Measurements from ENCODE around the gene SPATA7. TPM values are rescaled to one million over a fixed set of nuclear protein-coding genes. Genes with fewer than 3 reads are reported as not detected.

The SPATA7 gene
- total RNA-seq, 1 experiment from 2014 or later = 8.0 TPM

DNA sequence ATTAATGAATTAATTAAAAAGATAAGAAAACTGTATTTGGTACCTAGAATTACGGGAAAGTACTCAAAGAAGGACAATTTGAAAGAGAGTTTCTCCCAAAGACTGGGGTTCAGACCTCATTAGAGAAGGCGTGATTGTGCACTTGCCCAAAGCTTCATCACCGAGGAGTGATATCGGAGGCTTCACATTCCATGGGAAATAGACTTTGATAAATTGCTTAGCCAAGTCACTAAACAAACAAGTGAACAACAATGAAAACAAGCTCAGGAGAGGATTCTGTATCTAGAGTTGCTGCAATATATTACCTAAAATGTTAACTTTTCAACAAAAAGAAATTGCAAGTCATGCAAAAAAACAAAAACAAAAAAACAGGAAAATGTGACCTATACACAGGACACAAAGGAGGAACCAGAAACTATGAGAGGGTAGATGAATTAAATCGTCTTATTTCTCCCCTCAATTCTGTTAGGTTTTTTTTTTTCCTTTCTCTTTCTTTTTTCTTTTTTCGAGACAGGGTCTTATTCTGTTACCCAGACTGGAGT, 3.4 kb downstream of the SPATA7 start:
- Mint-ChIP-seq H3K27me3 (ENCODE audit: low read depth) (peaks cover 7% of the 10 kb centered on the region; the same call in 1 of the 2 replicates), H3K4me3 (no peak overlapping the region), H3K27ac (no peak overlapping the region), H3K9me3 (no peaks in the 10 kb centered on the region), H3K36me3 (no peaks in the 10 kb centered on the region), H3K4me1 (peaks cover 15% of the 10 kb centered on the region; the same call in 1 of the 2 replicates)
- ChIA-PET POLR2A (no interaction called here), CTCF (interaction anchor here (1.1 kb wide), 1 partner anchor 200 kb away, joined by 4 read pairs; no protein-coding TSS in a partner anchor)
- TF ChIP-seq, protein P1, sequence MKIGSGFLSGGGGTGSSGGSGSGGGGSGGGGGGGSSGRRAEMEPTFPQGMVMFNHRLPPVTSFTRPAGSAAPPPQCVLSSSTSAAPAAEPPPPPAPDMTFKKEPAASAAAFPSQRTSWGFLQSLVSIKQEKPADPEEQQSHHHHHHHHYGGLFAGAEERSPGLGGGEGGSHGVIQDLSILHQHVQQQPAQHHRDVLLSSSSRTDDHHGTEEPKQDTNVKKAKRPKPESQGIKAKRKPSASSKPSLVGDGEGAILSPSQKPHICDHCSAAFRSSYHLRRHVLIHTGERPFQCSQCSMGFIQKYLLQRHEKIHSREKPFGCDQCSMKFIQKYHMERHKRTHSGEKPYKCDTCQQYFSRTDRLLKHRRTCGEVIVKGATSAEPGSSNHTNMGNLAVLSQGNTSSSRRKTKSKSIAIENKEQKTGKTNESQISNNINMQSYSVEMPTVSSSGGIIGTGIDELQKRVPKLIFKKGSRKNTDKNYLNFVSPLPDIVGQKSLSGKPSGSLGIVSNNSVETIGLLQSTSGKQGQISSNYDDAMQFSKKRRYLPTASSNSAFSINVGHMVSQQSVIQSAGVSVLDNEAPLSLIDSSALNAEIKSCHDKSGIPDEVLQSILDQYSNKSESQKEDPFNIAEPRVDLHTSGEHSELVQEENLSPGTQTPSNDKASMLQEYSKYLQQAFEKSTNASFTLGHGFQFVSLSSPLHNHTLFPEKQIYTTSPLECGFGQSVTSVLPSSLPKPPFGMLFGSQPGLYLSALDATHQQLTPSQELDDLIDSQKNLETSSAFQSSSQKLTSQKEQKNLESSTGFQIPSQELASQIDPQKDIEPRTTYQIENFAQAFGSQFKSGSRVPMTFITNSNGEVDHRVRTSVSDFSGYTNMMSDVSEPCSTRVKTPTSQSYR (CRISPR knock-in tag; IDR thresholded peaks at IDR 0.05) = no peak
- TF ChIP-seq, protein P2, sequence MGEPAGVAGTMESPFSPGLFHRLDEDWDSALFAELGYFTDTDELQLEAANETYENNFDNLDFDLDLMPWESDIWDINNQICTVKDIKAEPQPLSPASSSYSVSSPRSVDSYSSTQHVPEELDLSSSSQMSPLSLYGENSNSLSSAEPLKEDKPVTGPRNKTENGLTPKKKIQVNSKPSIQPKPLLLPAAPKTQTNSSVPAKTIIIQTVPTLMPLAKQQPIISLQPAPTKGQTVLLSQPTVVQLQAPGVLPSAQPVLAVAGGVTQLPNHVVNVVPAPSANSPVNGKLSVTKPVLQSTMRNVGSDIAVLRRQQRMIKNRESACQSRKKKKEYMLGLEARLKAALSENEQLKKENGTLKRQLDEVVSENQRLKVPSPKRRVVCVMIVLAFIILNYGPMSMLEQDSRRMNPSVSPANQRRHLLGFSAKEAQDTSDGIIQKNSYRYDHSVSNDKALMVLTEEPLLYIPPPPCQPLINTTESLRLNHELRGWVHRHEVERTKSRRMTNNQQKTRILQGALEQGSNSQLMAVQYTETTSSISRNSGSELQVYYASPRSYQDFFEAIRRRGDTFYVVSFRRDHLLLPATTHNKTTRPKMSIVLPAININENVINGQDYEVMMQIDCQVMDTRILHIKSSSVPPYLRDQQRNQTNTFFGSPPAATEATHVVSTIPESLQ (CRISPR knock-in tag; IDR thresholded peaks at IDR 0.05) = no peak
- TF ChIP-seq SOX15 (CRISPR knock-in tag; IDR thresholded peaks at IDR 0.05) = no peak
- TF ChIP-seq, protein P3, sequence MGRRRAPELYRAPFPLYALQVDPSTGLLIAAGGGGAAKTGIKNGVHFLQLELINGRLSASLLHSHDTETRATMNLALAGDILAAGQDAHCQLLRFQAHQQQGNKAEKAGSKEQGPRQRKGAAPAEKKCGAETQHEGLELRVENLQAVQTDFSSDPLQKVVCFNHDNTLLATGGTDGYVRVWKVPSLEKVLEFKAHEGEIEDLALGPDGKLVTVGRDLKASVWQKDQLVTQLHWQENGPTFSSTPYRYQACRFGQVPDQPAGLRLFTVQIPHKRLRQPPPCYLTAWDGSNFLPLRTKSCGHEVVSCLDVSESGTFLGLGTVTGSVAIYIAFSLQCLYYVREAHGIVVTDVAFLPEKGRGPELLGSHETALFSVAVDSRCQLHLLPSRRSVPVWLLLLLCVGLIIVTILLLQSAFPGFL (CRISPR knock-in tag; IDR thresholded peaks at IDR 0.05; ENCODE audit: borderline replicate concordance) = no peak
- TF ChIP-seq ELF4 (CRISPR knock-in tag; IDR thresholded peaks at IDR 0.05; ENCODE audit: low read depth) = no peak
- TF ChIP-seq, protein P4, sequence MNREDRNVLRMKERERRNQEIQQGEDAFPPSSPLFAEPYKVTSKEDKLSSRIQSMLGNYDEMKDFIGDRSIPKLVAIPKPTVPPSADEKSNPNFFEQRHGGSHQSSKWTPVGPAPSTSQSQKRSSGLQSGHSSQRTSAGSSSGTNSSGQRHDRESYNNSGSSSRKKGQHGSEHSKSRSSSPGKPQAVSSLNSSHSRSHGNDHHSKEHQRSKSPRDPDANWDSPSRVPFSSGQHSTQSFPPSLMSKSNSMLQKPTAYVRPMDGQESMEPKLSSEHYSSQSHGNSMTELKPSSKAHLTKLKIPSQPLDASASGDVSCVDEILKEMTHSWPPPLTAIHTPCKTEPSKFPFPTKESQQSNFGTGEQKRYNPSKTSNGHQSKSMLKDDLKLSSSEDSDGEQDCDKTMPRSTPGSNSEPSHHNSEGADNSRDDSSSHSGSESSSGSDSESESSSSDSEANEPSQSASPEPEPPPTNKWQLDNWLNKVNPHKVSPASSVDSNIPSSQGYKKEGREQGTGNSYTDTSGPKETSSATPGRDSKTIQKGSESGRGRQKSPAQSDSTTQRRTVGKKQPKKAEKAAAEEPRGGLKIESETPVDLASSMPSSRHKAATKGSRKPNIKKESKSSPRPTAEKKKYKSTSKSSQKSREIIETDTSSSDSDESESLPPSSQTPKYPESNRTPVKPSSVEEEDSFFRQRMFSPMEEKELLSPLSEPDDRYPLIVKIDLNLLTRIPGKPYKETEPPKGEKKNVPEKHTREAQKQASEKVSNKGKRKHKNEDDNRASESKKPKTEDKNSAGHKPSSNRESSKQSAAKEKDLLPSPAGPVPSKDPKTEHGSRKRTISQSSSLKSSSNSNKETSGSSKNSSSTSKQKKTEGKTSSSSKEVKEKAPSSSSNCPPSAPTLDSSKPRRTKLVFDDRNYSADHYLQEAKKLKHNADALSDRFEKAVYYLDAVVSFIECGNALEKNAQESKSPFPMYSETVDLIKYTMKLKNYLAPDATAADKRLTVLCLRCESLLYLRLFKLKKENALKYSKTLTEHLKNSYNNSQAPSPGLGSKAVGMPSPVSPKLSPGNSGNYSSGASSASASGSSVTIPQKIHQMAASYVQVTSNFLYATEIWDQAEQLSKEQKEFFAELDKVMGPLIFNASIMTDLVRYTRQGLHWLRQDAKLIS (CRISPR knock-in tag; IDR thresholded peaks at IDR 0.05; ENCODE audit: borderline replicate concordance) = no peak
- TF ChIP-seq, protein P5, sequence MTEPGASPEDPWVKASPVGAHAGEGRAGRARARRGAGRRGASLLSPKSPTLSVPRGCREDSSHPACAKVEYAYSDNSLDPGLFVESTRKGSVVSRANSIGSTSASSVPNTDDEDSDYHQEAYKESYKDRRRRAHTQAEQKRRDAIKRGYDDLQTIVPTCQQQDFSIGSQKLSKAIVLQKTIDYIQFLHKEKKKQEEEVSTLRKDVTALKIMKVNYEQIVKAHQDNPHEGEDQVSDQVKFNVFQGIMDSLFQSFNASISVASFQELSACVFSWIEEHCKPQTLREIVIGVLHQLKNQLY (CRISPR knock-in tag; IDR thresholded peaks at IDR 0.05) = no peak
- TF ChIP-seq, protein P6, sequence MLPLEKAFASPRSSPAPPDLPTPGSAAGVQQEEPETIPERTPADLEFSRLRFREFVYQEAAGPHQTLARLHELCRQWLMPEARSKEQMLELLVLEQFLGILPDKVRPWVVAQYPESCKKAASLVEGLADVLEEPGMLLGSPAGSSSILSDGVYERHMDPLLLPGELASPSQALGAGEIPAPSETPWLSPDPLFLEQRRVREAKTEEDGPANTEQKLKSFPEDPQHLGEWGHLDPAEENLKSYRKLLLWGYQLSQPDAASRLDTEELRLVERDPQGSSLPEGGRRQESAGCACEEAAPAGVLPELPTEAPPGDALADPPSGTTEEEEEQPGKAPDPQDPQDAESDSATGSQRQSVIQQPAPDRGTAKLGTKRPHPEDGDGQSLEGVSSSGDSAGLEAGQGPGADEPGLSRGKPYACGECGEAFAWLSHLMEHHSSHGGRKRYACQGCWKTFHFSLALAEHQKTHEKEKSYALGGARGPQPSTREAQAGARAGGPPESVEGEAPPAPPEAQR (CRISPR knock-in tag; IDR thresholded peaks at IDR 0.05) = no peak
- DNase-seq (ENCODE audit: low spot score) (no peak), ATAC-seq (no peak)

DNA sequence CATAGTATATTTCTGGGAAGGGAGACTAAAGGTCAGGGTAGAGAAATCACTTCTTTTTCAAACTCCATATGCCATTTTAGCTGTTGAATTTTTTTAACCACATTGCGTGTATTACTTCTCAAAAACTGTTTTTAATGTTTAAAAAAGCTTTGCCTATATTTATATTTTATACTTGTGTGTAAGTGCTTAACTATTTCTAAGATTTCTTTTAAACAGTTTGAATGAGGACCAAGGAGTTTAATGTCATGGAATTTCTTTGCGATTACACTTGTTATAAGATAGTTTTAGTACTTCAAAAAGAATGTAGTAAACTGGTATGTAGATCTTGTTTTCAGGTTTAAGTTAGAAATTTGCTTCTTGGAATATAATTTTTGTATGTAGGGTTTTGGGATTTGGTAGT, 7.2 kb downstream of the SPATA7 start:
- ATAC-seq (no peak), DNase-seq (ENCODE audit: low spot score) (no peak)
- POLR2A ChIA-PET = no interaction called here
- Mint-ChIP-seq H3K36me3 (peaks cover 9% of the 10 kb centered on the region), H3K9me3 (no peaks in the 10 kb centered on the region), H3K27me3 (ENCODE audit: low read depth) (no peaks in the 10 kb centered on the region), H3K4me1 (no peaks in the 10 kb centered on the region), H3K4me3 (no peak overlapping the region), H3K27ac (no peak overlapping the region)
- CTCF ChIA-PET = interaction anchor here (1.0 to 2.5 kb wide), 2 partner anchors 13 to 158 kb away, joined by 3 to 5 read pairs; no protein-coding TSS in a partner anchor
- TF ChIP-seq, protein P7, sequence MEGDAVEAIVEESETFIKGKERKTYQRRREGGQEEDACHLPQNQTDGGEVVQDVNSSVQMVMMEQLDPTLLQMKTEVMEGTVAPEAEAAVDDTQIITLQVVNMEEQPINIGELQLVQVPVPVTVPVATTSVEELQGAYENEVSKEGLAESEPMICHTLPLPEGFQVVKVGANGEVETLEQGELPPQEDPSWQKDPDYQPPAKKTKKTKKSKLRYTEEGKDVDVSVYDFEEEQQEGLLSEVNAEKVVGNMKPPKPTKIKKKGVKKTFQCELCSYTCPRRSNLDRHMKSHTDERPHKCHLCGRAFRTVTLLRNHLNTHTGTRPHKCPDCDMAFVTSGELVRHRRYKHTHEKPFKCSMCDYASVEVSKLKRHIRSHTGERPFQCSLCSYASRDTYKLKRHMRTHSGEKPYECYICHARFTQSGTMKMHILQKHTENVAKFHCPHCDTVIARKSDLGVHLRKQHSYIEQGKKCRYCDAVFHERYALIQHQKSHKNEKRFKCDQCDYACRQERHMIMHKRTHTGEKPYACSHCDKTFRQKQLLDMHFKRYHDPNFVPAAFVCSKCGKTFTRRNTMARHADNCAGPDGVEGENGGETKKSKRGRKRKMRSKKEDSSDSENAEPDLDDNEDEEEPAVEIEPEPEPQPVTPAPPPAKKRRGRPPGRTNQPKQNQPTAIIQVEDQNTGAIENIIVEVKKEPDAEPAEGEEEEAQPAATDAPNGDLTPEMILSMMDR (IDR thresholded peaks at IDR 0.05) = no peak
- TF ChIP-seq JAZF1 (CRISPR knock-in tag; IDR thresholded peaks at IDR 0.05) (no peak), ETV6 (CRISPR knock-in tag; IDR thresholded peaks at IDR 0.05) (no peak)
- TF ChIP-seq, protein P8, sequence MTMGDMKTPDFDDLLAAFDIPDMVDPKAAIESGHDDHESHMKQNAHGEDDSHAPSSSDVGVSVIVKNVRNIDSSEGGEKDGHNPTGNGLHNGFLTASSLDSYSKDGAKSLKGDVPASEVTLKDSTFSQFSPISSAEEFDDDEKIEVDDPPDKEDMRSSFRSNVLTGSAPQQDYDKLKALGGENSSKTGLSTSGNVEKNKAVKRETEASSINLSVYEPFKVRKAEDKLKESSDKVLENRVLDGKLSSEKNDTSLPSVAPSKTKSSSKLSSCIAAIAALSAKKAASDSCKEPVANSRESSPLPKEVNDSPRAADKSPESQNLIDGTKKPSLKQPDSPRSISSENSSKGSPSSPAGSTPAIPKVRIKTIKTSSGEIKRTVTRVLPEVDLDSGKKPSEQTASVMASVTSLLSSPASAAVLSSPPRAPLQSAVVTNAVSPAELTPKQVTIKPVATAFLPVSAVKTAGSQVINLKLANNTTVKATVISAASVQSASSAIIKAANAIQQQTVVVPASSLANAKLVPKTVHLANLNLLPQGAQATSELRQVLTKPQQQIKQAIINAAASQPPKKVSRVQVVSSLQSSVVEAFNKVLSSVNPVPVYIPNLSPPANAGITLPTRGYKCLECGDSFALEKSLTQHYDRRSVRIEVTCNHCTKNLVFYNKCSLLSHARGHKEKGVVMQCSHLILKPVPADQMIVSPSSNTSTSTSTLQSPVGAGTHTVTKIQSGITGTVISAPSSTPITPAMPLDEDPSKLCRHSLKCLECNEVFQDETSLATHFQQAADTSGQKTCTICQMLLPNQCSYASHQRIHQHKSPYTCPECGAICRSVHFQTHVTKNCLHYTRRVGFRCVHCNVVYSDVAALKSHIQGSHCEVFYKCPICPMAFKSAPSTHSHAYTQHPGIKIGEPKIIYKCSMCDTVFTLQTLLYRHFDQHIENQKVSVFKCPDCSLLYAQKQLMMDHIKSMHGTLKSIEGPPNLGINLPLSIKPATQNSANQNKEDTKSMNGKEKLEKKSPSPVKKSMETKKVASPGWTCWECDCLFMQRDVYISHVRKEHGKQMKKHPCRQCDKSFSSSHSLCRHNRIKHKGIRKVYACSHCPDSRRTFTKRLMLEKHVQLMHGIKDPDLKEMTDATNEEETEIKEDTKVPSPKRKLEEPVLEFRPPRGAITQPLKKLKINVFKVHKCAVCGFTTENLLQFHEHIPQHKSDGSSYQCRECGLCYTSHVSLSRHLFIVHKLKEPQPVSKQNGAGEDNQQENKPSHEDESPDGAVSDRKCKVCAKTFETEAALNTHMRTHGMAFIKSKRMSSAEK (CRISPR knock-in tag; IDR thresholded peaks at IDR 0.05; ENCODE audit: borderline replicate concordance) = no peak
- TF ChIP-seq, protein P9, sequence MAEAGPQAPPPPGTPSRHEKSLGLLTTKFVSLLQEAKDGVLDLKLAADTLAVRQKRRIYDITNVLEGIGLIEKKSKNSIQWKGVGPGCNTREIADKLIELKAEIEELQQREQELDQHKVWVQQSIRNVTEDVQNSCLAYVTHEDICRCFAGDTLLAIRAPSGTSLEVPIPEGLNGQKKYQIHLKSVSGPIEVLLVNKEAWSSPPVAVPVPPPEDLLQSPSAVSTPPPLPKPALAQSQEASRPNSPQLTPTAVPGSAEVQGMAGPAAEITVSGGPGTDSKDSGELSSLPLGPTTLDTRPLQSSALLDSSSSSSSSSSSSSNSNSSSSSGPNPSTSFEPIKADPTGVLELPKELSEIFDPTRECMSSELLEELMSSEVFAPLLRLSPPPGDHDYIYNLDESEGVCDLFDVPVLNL (CRISPR knock-in tag; IDR thresholded peaks at IDR 0.05; ENCODE audit: borderline replicate concordance, low read depth) = no peak

All from WTC11 (cell line).